ENCODE data around the gene PTPRG. TPM values are rescaled to one million over a fixed set of nuclear protein-coding genes. Genes with fewer than 3 reads are reported as not detected.
A peak's percentile ranks its signal among the peaks of the same experiment; 100 is the strongest.

PTPRG gene
- total and polyA plus RNA-seq, 2 experiments from 2014 or later, result 15.2 to 45.7 TPM

- Histone ChIP-seq H3K36me3 (no peaks in the 10 kb centered on the region), H3K9me3 (ENCODE audit: low read depth) (no peaks in the 10 kb centered on the region), H3K27me3 (no peaks in the 10 kb centered on the region), H3K4me1 (ENCODE audit: low read depth) (peaks cover 42% of the 10 kb centered on the region), H3K27ac (peak overlapping the region; percentile 78), H3K4me3 (no peak overlapping the region)
- DNase-seq (ENCODE audit: low read depth in 1 of 2, low spot score in 1 of 2), result peak; percentile 63 to 70
- no peak for TF ChIP-seq CTCF (IDR thresholded peaks at IDR 0.05; ENCODE audit: low read depth, low read length)
Observed at GRCh38 chr3:61875046-61875844, 313.9 kb downstream of the PTPRG start.

DNA sequence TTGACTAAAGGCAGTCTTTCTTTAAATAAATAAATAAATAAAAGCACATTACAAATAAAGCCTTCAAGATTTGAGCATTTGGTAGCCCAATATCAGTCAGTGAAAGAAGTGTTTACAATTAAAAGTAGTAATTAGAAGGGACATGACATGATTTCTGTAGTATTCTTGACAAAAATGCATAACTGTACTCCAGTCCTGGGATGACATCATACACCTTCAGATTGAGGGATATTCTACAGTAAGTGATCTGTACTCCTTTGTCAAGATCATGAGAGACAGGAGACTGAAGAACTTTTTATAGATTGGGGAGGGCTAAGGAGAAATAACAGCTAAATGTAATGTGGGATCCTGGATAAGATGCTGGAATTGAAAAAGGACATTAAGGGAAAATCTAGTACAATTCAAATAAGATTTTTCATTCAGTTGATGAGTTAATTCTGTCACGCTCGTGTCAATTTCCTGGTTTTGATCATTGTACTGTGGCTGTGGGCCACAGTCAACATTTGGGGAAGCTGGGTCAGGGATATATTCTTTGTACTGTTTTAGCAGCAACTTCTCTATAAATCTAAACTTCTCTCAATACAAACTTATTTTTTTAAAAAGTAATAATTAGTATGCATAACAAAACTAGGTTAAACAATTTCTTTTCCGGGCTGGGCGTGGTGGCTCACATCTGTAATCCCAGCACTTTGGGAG lies 314.8 kb downstream of the PTPRG start:
- no peaks in the 10 kb centered on the region for H3K9me3 ChIP-seq (ENCODE audit: low read depth)
- no peak for DNase-seq (ENCODE audit: low read depth in 1 of 2, low spot score in 1 of 2)
- peaks cover 42% of the 10 kb centered on the region for H3K4me1 ChIP-seq (ENCODE audit: low read depth)
- no peaks in the 10 kb centered on the region for H3K36me3 ChIP-seq
- H3K27ac ChIP-seq, result peak overlapping the region; percentile 78
- no peak overlapping the region for H3K4me3 ChIP-seq
- TF ChIP-seq CTCF (IDR thresholded peaks at IDR 0.05; ENCODE audit: low read depth, low read length), result no peak
- H3K27me3 ChIP-seq, result no peaks in the 10 kb centered on the region

DNA sequence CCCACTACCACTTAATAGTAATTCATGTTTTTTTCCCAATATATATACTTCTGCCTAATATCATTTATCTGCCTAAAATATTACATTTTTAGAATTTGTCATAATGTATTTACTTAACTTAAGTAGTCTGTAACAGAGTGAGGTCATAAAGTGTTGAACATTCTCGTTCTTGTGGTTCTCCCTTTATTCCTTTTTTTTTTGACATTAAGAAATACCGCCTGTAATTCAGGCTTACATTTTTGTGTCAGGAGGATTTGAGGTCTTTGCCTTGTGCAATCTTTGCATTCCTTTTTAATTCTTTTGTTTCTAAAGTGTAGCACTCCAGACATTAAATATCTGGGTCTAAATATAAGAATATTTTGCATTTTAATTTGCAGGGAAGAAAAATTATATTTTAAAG lies 315.4 kb downstream of the PTPRG start:
- no peaks in the 10 kb centered on the region for H3K9me3 ChIP-seq (ENCODE audit: low read depth)
- peaks cover 38% of the 10 kb centered on the region for H3K4me1 ChIP-seq (ENCODE audit: low read depth)
- no peak overlapping the region for H3K4me3 ChIP-seq
- no peaks in the 10 kb centered on the region for H3K27me3 ChIP-seq
- TF ChIP-seq CTCF (IDR thresholded peaks at IDR 0.05; ENCODE audit: low read depth, low read length), result no peak
- H3K27ac ChIP-seq, result peak overlapping the region; percentile 78
- H3K36me3 ChIP-seq, result no peaks in the 10 kb centered on the region
- peak in 1 of 2 donors; percentile 88 for DNase-seq (ENCODE audit: low read depth in 1 of 2, low spot score in 1 of 2)

DNA sequence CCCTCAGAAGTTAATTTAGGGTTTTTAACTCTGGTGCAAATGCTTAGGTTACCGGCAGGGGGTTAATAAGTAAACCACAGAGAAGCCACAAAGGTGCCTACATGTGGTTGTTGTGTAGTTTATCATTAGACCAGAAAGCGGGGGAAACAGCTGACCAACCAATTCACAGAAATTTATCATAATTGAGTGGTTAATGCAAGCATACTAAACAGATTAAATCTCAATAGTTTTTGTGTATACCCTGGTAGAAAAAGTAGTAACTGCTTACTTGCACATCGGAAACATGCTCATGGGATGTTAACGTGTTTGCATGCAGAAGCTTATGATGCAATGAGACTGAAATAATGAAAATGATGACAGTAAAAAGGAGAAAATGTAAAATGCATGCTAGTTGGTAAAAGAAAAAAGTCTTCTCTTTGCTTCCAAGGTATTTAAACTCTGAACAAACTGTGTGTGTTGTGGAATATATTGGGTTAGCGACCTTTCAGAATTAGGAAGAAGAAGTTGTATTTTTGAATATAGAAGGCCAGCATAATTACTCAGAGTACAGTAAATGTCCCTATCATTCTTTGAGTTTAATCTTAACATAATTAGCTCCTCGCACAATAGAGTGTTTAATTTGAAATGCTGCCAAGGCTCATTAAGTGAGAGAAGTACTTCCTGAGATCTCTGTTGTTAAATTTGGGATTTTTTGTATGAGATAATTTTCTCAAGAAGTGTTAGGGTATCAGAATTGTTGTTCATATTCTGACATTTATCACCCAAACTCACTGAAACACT lies 316.2 kb downstream of the PTPRG start:
- peak; percentile 12 for TF ChIP-seq CTCF (IDR thresholded peaks at IDR 0.05; ENCODE audit: low read depth, low read length)
- no peaks in the 10 kb centered on the region for H3K27me3 ChIP-seq
- no peaks in the 10 kb centered on the region for H3K36me3 ChIP-seq
- peak in 1 of 2 donors; percentile 57 for DNase-seq (ENCODE audit: low read depth in 1 of 2, low spot score in 1 of 2)
- peak overlapping the region; percentile 78 for H3K27ac ChIP-seq
- H3K9me3 ChIP-seq (ENCODE audit: low read depth), result no peaks in the 10 kb centered on the region
- H3K4me1 ChIP-seq (ENCODE audit: low read depth), result peaks cover 32% of the 10 kb centered on the region
- no peak overlapping the region for H3K4me3 ChIP-seq

DNA sequence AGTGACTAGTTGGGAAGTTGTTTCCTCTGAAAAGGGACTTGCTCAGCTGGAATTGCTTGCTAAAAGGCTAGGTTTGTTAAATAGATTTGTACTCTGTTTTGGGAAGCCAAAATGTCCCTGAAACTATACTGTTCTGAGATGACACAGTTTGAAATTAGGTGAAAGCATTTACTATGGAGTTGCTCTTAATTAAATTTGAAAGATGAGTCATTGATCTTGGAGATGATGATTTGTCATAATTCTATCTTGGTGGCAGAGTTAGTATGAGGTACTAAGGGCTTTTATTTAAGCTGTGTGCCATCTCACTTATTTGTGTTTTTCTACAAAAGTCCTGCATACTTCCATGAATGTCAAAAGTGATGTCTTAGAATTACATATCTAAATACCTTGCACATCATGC lies 320.9 kb downstream of the PTPRG start:
- TF ChIP-seq CTCF (IDR thresholded peaks at IDR 0.05; ENCODE audit: low read depth, low read length), result no peak
- H3K27me3 ChIP-seq, result no peaks in the 10 kb centered on the region
- no peaks in the 10 kb centered on the region for H3K36me3 ChIP-seq
- no peak overlapping the region for H3K4me3 ChIP-seq
- no peaks in the 10 kb centered on the region for H3K9me3 ChIP-seq (ENCODE audit: low read depth)
- no peak for DNase-seq (ENCODE audit: low read depth in 1 of 2, low spot score in 1 of 2)
- no peak overlapping the region for H3K27ac ChIP-seq
- peaks cover 10% of the 10 kb centered on the region for H3K4me1 ChIP-seq (ENCODE audit: low read depth)
